GM18498 (cell line): ENCODE results near the gene LRRC26.

Experiments
- ATAC-seq: cut with Tn5 transposase; IDR thresholded peaks from one replicate; pipeline ENCODE4 v1.9.1; 2021; ENCODE audit warnings: mild to moderate bottlenecking, moderate library complexity; ENCODE audit not compliant: unreplicated experiment

Gene LRRC26

GRCh38 chr9:137199411-137200121 is 29.7 kb upstream of the LRRC26 start:
- ATAC-seq = no peak

GRCh38 chr9:137198902-137199283 is 29.0 kb upstream of the LRRC26 start:
- ATAC-seq = no peak

GRCh38 chr9:137198051-137198901 is 28.4 kb upstream of the LRRC26 start:
- ATAC-seq = no peak

GRCh38 chr9:137195525-137196220 is 25.8 kb upstream of the LRRC26 start:
- no peak for ATAC-seq

- no peak for ATAC-seq
Measured at GRCh38 chr9:137194909-137195308, 25.1 kb upstream of the LRRC26 start.

- no peak for ATAC-seq
Measured at GRCh38 chr9:137194388-137194787, 24.5 kb upstream of the LRRC26 start.

- no peak for ATAC-seq
Measured at GRCh38 chr9:137193771-137194170, 23.9 kb upstream of the LRRC26 start.

GRCh38 chr9:137192859-137193258 is 23.0 kb upstream of the LRRC26 start:
- no peak for ATAC-seq

GRCh38 chr9:137192448-137192780 is 22.6 kb upstream of the LRRC26 start:
- no peak for ATAC-seq

- no peak for ATAC-seq
Measured at GRCh38 chr9:137191691-137192447, 22.0 kb upstream of the LRRC26 start.

- ATAC-seq = no peak
Measured at GRCh38 chr9:137191245-137191644, 21.4 kb upstream of the LRRC26 start.

- no peak for ATAC-seq
Measured at GRCh38 chr9:137190315-137190856, 20.5 kb upstream of the LRRC26 start.

GRCh38 chr9:137189297-137190295 is 19.7 kb upstream of the LRRC26 start:
- ATAC-seq = no peak

- peak; percentile 79 for ATAC-seq
Measured at GRCh38 chr9:137188490-137189296, 18.8 kb upstream of the LRRC26 start, which contains the start of the genes ANAPC2 and SSNA1. ANAPC2 (minus strand) TSS chr9:137188560; CDS start chr9:137188532, 28 bp downstream. SSNA1 (plus strand) TSS chr9:137188676; CDS start chr9:137188727, 51 bp downstream.

- no peak for ATAC-seq
Measured at GRCh38 chr9:137188086-137188489, 18.2 kb upstream of the LRRC26 start.

GRCh38 chr9:137187386-137187785 is 17.5 kb upstream of the LRRC26 start:
- no peak for ATAC-seq

- ATAC-seq = no peak
Measured at GRCh38 chr9:137186385-137186784, 16.5 kb upstream of the LRRC26 start.

GRCh38 chr9:137185921-137186320 is 16.1 kb upstream of the LRRC26 start:
- no peak for ATAC-seq
